Measurements from ENCODE around the gene MR1.

MR1 gene

DNA sequence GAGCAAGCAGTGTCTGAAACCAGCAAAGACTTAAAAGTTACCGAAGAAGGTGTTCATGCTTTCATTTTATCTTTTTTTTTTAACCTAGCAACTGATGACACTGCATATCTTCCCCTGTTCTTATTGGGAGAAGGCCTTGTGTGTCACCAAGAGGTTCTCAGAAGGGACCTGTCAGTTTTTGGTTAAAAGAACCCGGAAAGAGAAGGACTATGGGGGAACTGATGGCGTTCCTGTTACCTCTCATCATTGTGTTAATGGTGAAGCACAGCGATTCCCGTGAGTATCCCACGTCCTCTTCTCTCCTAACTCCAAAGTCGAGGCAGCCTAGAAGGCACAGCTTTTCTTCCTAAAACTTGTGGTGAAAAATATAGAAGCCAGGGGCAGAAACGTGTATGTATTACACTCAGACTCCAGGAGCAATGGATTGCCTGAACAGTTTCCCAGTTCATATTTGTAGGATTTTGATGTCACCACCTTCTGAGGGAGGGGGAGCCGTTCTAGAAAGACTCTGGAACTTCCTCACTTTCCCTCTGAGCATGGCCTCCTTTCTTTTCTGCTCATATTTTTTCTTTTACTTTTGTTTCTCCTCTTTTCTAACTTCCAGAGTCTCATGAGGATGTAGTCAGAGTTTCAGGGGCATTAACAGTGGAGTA is at the start of gene MR1:
MR1 (plus strand) TSS at position 185 of the 653 bp plus-strand sequence; CDS start at position 210, 25 bp downstream.
- no peak for TF ChIP-seq CTCF (IDR thresholded peaks at IDR 0.05)
- Histone ChIP-seq H3K36me3 (peaks cover under 1% of the 10 kb centered on the region), H3K9me3 (no peaks in the 10 kb centered on the region), H3K4me3 (ENCODE audit: low read depth in 1 of 2, low read length in 1 of 2) (peak within 1 kb of the TSS; percentile 61 to 81), H3K27me3 (no peaks in the 10 kb centered on the region), H3K4me1 (ENCODE audit: control insufficient read depth in 1 of 2, insufficient read depth in 1 of 2, low read depth in 1 of 2, low read length in 1 of 2) (peaks cover 51 to 55% of the 10 kb centered on the region in 2 experiments), H3K27ac (peak within 1 kb of the TSS; percentile 90)

- Histone ChIP-seq H3K27me3 (no peaks in the 10 kb centered on the region), H3K9me3 (no peaks in the 10 kb centered on the region), H3K4me1 (ENCODE audit: control insufficient read depth in 1 of 2, insufficient read depth in 1 of 2, low read depth in 1 of 2, low read length in 1 of 2) (no peaks in the 10 kb centered on the region), H3K27ac (no peak overlapping the region), H3K4me3 (ENCODE audit: low read depth in 1 of 2, low read length in 1 of 2) (no peak overlapping the region), H3K36me3 (peaks cover 89% of the 10 kb centered on the region)
- TF ChIP-seq CTCF (IDR thresholded peaks at IDR 0.05): no peak
These were observed 45.5 kb upstream of the MR1 start for GRCh38 chr1:180988253-180988752.

DNA sequence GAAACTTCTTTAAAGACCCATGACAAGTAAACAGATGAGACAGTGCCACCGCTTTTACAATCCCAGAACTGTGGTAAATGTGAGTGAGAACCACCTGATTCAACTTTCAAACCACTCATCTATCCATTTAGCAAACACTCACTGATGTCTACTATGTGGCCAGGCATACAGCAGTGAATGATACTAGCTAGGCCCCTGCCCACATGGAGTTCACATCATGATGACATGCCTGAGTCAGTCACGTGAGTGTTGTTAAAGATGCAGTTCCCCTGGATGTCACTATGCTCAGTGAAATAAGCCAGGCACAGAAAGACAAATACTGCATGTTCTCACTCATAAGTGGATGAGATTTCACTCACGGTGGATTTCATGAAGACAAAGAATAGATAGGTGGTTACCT is 39.5 kb upstream of the MR1 start:
- no peak for TF ChIP-seq CTCF (IDR thresholded peaks at IDR 0.05)
- no peaks in the 10 kb centered on the region for H3K9me3 ChIP-seq
- no peak overlapping the region for H3K27ac ChIP-seq
- no peak overlapping the region for H3K4me3 ChIP-seq (ENCODE audit: low read depth in 1 of 2, low read length in 1 of 2)
- H3K27me3 ChIP-seq: no peaks in the 10 kb centered on the region
- H3K36me3 ChIP-seq: peaks cover 71% of the 10 kb centered on the region
- H3K4me1 ChIP-seq (ENCODE audit: control insufficient read depth in 1 of 2, insufficient read depth in 1 of 2, low read depth in 1 of 2, low read length in 1 of 2): no peaks in the 10 kb centered on the region

DNA sequence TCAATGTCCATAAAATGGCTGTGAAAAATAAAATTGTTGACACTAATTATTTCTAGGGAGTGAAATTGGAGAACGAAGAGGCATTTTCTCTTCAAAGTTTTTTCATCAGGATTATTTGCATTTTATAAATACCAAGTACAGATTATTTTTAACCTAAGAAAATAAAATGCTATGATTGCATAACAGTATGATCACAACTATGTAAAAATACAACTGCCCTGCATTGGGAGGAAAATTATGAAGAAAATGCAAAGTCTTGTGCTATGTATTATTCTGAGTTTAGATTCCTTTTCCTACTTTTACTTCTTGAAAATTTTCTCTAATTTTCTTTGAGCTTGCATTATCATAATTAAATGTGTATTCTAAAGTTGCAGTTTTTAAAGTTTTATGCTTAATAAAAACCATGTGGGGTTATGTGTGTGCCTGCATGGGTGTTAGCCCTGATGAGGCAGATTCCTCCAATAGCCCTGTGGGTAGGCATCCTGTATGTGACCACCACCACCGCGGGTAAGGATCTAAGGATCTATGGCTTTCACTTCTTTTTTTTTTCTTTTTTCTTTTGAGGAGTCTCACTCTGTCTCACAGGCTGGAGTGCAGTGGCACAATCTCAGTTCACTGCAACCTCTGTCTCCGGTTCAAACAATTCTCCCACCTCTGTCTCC is 35.8 kb upstream of the MR1 start:
- Histone ChIP-seq H3K4me3 (ENCODE audit: low read depth in 1 of 2, low read length in 1 of 2) (no peak overlapping the region), H3K27me3 (no peaks in the 10 kb centered on the region), H3K36me3 (peaks cover 68% of the 10 kb centered on the region), H3K9me3 (no peaks in the 10 kb centered on the region), H3K4me1 (ENCODE audit: control insufficient read depth in 1 of 2, insufficient read depth in 1 of 2, low read depth in 1 of 2, low read length in 1 of 2) (no peaks in the 10 kb centered on the region), H3K27ac (no peak overlapping the region)
- TF ChIP-seq CTCF (IDR thresholded peaks at IDR 0.05): no peak

GRCh38 chr1:181001091-181001780 is 32.5 kb upstream of the MR1 start:
- peaks cover 68% of the 10 kb centered on the region for H3K36me3 ChIP-seq
- no peaks in the 10 kb centered on the region for H3K4me1 ChIP-seq (ENCODE audit: control insufficient read depth in 1 of 2, insufficient read depth in 1 of 2, low read depth in 1 of 2, low read length in 1 of 2)
- no peak for TF ChIP-seq CTCF (IDR thresholded peaks at IDR 0.05)
- H3K9me3 ChIP-seq: no peaks in the 10 kb centered on the region
- H3K4me3 ChIP-seq (ENCODE audit: low read depth in 1 of 2, low read length in 1 of 2): no peak overlapping the region
- H3K27ac ChIP-seq: no peak overlapping the region
- no peaks in the 10 kb centered on the region for H3K27me3 ChIP-seq
